ENCODE results near the gene LTO1. TPM values are rescaled to one million over a fixed set of nuclear protein-coding genes. Genes with fewer than 3 reads are reported as not detected.

Gene LTO1
- polyA plus RNA-seq, 2 of the 4 experiments (the other 2 are of a cell fraction), result 25.1 to 27.0 TPM

GRCh38 chr11:69640995-69641581 lies 34.1 kb downstream of the LTO1 start, which contains the start of gene CCND1 (continued):
- TF ChIP-seq RNF2 (IDR thresholded peaks at IDR 0.05; ENCODE audit: borderline replicate concordance, low read depth) (no peak), PBX3 (IDR thresholded peaks at IDR 0.05) (peak; percentile 65; the same call in 1 of the 2 replicates), CEBPB (IDR thresholded peaks at IDR 0.05) (no peak), ATOH8 (CRISPR knock-in tag; IDR thresholded peaks at IDR 0.05; ENCODE audit: low read depth) (no peak), GATA3 (IDR thresholded peaks at IDR 0.05; ENCODE audit: borderline replicate concordance) (peak; percentile 56), POLR2A (IDR thresholded peaks at IDR 0.05; ENCODE audit: low read length) (peak; percentile 99), JUN (IDR thresholded peaks at IDR 0.05) (peak; percentile 79 to 96; a peak in 4 of 5 replicates), MAZ (IDR thresholded peaks at IDR 0.05; ENCODE audit: borderline replicate concordance, low read depth, low read length) (no peak), ESRRA (IDR thresholded peaks at IDR 0.05; ENCODE audit: borderline replicate concordance, low read length) (no peak), MAFK (IDR thresholded peaks at IDR 0.05; ENCODE audit: partially characterized antibody) (no peak), E2F6 (IDR thresholded peaks at IDR 0.05; ENCODE audit: borderline replicate concordance, low read depth) (no peak), SREBF2 (IDR thresholded peaks at IDR 0.05) (no peak), RAD21 (conservative IDR thresholded peaks at IDR 0.05 in 1 of 2, IDR thresholded peaks at IDR 0.05 in 1 of 2) (peak; percentile 26 to 64; a peak in 4 of 5 replicates), REST (IDR thresholded peaks at IDR 0.05) (no peak; the same call in 1 of the 2 replicates), HOXA7 (CRISPR knock-in tag; IDR thresholded peaks at IDR 0.05) (no peak), RCOR1 (IDR thresholded peaks at IDR 0.05; ENCODE audit: low read depth, low read length) (no peak), ZFP36 (IDR thresholded peaks at IDR 0.05; ENCODE audit: borderline replicate concordance, partially characterized antibody) (no peak), POLR2AphosphoS2 (conservative IDR thresholded peaks at IDR 0.05; ENCODE audit: low read length) (no peak), CBX8 (IDR thresholded peaks at IDR 0.05) (no peak), JUNB (IDR thresholded peaks at IDR 0.05) (no peak), TP53 (CRISPR knock-in tag; IDR thresholded peaks at IDR 0.05) (0 out of 2 replicates have a peak, but pooled peaks have one; percentile 53), HOXB5 (CRISPR knock-in tag; IDR thresholded peaks at IDR 0.05) (no peak)

Data from A549 (cell line).